HG03066 (cell line): ENCODE results near the gene ILF3.
"Not testable (repeated sequence)": the region's sequence is repeated elsewhere in the genome, so short reads cannot be mapped to it uniquely, and the experiment has no call there.

Experiments
- ATAC-seq: cut with Tn5 transposase; IDR thresholded peaks from one replicate; pipeline ENCODE4 v1.9.1; 2021; ENCODE audit warnings: low read depth; ENCODE audit not compliant: unreplicated experiment

The ILF3 gene

GRCh38 chr19:10641248-10641647, 12.9 kb upstream of the ILF3 start:
- ATAC-seq, result no peak

- ATAC-seq, result no peak
Measured at GRCh38 chr19:10642473-10643171, 11.5 kb upstream of the ILF3 start.

DNA sequence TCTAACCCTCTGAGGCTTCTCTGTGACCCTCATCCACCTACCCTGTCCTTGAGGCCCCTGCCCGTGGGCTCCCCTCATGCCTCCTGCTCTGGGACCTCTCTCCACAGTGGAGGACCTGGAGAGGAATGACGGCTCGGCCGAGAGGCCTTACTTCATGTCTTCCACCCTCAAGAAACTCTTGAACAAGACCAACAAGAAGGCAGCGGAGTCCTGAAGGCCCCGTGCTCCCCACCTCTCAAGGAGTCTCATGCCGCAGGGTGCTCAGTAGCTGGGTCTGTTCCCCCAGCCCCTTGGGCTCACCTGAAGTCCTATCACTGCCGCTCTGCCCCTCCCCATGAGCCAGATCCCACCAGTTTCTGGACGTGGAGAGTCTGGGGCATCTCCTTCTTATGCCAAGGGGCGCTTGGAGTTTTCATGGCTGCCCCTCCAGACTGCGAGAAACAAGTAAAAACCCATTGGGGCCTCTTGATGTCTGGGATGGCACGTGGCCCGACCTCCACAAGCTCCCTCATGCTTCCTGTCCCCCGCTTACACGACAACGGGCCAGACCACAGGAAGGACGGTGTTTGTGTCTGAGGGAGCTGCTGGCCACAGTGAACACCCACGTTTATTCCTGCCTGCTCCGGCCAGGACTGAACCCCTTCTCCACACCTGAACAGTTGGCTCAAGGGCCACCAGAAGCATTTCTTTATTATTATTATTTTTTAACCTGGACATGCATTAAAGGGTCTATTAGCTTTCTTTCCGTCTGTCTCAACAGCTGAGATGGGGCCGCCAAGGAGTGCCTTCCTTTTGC, 10.8 kb upstream of the ILF3 start:
- ATAC-seq, result no peak

- ATAC-seq, result no peak
Measured at GRCh38 chr19:10643968-10644259, 10.2 kb upstream of the ILF3 start.

DNA sequence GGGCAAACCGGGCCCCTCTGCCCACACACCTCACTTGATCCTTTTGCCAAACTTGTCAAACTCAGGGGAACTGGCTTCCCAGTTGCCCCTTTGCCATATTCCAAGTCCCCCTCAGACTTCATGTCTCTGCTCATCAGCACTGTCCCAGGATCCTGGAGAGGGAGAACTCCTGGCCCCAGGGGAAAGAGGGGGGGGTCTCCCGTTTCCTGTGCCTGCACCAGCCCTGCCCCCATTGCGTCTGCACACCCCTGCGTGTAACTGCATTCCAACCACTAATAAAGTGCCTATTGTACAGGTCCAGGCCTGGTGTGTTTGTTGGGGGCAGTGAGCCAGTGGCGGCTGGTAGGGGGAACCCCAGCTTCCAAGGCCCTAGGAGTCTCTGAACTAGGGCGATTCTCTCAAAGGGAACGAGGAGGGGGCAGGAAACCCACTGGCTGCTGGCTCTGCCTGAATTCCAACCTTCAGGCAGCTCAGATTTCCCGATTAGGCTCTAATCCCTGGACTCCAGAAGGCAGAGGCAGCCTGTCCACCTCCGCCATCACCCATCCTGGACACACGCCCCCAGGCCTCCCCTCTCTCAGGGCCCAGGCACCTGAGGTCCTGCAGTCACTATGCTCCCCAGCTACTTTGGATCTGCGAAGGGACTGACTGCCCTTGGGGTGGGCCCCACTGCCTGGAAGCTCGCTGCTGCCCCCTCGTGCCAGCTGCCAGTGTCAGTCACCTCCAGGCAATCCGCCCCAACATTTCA, 9.7 kb upstream of the ILF3 start:
- ATAC-seq, result no peak

DNA sequence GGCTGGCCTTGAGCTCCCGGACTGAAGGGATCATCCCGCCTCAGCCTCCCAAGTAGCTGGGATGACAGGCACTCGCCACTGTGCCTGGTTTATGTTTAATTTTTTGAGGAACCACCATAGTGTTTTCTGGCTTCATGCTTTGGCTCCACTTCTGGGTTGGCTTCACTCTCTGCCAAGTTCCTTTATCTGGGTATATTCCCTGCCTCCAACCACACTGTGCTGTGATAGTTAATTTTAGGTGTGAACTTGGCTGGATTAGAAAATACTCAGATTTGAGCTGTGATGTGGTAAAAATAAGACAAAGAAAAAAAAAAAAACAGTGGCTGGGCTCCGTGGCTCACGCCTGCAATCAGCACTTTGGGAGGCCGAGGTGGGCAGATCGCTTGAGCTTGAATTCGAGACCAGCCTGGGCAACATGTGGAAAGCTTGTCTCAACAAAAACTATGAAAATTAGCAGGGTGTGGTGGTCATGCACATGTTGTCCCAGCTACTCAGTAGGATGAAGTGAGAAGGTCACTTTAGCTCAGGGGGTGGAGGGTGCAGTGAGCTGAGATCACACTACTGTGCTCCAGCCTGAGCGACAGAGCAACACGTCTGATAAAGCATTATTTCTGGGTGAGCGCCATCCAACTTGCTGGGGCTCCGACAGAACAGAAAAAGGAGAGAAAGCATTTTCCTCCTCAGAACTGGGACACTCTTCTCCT, 7.5 kb upstream of the ILF3 start:
- ATAC-seq, result no peak

DNA sequence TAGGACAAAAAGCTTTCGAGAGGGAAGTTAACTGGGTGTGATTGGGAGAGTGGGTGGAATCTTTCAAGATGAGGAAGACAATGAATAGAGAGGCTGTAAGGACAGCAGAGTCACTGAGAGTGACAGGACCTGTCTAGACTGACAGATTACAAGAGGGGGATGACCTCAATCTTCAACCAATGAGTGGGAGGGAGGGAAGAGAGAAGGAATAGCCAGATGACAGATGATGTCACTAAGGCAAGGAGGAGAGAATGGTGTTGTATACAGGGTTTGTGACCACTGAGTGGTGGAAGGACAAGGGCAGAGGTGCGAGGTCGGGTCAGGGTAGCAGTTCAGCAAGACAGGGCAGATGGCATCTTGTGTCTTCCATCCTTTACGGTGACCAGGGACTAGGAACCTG, 5.8 kb upstream of the ILF3 start:
- no peak for ATAC-seq

- ATAC-seq, result no peak
Measured at GRCh38 chr19:10651851-10652250, 2.3 kb upstream of the ILF3 start.

DNA sequence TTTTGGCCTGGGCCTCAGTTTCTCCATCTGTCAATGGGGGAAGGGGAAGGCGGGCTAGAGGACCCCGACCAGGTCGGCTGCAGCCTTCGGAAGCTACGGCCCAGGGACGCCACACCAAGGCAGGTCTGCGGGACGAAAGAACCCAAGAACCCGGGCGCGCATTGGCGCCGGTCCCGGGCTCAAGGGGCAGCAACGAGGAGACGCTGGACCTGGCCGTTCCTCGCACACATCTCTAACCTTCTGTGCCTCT, 739 bp upstream of the ILF3 start:
- ATAC-seq, result no peak

DNA sequence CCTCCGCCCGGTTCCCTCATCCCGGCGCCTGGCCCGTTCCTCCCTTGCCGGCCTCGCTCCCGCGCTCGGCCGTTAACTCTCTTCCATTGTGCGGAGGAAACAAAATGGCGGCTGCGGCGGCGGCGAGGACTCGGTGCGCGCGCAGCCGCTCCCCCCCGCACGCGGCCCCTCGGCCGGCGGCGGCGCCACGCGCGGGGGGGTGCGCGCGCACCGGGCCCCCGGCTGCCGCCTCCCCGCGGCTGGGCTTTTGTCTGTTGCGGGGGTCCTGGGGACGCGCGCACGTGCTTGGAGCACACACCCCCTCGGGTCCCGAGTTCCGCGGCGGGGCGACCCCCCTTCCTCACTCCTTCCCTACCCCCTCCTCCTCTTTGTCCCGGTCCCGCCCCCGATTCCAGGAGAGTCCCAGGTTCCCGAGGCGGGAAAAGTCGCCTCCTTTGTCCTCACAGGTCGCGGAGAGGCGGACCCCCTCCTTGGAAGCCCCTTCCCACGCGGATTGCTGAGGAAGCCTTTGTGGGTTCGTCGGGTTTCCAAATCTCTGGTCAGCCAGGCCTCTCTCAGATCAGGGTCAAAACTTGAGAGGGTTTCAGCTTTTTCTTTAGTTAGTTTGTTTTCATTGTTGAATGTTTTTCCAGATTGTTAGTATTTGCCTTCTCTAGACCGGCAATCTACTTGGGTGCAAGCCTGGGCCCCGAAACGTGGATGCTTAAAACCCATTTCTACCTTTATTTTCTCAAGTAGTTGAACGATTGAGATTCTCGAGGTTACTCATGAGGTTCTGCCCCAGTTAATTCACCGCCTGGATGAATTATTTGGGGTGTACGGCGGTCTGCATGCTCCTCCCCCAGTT, 687 bp downstream of the ILF3 start:
- ATAC-seq, result peak; percentile 20

DNA sequence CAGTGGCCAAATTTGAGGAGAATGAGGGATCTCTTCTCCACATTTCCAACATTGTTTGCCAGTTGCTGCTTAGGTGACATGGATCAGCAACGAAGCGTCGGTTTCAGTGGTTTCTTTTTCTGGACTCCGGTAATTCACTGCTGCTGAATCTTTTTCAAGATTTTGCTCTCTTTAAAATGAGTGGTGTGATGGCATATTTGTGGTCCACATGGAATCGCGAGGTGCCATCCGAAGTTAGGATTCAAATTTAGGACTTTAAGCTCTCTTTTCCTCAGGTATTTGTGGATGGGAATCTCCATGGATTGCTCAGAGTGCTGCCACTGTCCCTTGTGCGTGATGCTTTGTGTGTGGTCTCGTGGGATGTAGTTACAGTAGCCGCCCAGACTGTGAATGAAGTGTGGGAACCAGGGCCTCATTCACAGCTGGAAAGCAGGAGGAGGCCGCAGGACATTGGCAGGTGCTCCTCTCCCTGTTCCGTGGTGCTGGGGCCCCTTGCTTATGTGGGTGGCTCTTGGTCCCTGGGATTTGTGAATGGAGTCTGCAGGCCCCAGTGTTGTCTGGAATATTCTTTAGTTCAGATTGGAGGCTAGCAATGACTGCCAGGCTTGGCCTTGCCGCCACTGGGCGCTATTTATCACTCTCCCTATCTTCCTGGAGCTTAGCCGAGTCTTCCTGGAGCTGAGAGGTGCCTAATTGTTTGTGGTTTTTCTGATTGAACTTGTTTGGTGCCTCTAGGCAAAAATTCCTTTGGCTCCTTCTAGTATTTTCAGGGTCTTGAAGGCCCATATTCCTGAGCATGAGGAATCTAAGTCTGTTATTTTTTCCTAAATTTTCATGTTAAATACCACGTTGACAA, 1.5 kb downstream of the ILF3 start:
- no peak for ATAC-seq

- ATAC-seq, result no peak
Measured at GRCh38 chr19:10660346-10660745, 6.2 kb downstream of the ILF3 start.

GRCh38 chr19:10661946-10662345, 7.8 kb downstream of the ILF3 start:
- no peak for ATAC-seq

DNA sequence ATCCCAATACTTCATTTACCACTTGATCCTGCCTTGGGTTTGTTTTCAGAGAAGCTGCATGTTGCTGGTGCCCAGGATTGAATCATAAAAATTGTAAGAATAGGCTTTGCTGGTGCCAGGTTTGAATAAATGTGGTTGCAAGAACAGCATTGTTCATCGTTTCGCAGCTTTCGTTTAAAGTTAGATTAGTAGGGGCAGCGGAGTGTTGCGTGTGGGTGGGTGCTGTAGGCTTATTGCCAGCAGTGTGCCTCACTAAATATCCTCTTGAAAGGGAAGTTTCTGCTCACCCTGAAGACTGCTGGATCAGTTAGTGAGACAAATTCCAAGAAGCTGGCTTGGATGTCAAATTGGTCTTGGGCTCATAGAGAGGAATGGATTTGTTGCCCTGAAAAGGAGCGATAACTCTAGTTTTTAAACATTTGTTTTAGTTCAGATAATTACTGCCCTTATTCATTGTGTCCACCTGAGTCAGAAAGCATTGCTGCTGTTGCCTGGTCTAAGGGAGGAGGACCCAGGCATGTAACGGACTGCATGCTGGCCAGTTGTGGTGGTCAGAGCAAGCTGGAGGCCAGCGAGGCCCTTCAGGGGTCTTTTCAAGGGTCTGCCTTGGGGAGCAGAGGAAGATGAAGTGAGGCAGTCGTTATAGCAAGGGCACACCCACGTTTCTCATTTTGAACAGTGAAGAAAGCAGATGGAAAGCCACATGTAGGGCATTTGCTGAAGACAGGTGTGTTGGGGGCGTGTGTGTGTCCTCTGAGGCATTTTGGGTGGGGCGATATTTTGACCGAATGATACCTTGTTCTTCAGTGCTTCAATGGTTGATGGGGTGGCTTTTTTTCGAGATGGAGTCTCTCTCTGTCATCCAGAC, 8.5 kb downstream of the ILF3 start:
- no peak for ATAC-seq

- not testable (repeated sequence) for ATAC-seq
Measured at GRCh38 chr19:10663252-10663563, 9.1 kb downstream of the ILF3 start.

- no peak for ATAC-seq
Measured at GRCh38 chr19:10667867-10668266, 13.7 kb downstream of the ILF3 start.

DNA sequence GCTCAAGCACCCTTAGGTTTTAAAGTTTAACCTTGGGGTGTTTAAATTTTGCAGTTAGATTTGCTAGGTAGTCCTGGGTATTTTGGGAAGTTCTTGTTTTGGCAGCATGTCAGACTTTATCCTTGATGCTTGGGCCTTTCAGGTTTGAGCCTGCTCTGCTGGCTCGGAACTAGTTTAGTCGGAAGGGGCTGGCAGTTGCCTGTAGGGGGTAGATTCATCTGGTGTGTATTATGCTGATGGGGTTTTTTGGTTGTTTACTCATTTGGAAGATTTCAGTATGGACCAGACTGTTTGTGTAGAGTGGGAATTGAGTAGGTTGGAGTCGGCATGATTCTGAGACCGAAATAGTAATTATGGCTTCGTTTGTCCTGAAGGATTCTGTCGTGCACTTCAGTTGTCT, 15.1 kb downstream of the ILF3 start:
- ATAC-seq, result no peak

GRCh38 chr19:10670182-10670581, 16.0 kb downstream of the ILF3 start:
- no peak for ATAC-seq
